HG02870 (cell line): ENCODE measurements around the gene PPP1R17.

Experiments used
- ATAC-seq: cut with Tn5 transposase; IDR thresholded peaks from one replicate; pipeline ENCODE4 v1.9.1; 2021; ENCODE audit warnings: mild to moderate bottlenecking, moderate library complexity; ENCODE audit not compliant: unreplicated experiment

PPP1R17 gene

DNA sequence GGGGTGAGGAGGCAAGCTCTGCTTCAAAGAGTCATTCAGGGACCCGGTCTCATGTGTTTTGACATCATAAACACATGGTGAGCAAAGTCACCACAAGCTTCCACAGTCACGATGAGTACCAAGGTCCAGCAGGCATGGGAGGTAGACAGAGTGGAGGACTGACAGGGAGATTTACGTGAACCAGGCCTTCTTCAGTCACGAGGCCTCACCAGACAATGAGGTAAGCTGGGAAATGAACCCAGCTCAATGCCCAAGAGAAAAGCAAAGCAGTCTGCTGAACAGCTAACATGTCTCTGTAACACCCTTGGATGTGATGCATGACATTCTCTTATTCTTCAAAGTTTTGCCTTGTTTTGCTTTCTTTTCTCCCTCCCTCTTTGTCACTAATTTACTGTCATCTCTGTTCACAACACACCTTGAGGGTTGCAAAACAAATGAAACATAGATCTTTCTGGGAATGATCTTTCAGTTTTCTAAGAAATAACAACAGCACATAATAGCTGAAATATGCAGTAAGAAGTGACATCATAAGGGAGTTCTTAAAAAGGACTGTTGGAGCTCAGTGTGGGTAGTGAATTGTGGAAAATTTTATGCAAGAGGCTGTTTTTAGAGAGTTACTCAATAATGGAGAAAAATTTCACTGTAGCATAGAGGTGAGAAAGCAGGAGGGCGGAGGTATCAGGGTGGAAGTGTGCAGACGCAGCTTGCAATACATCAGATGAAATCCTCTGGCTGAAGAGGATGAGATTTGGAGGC is 9.0 kb downstream of the PPP1R17 start:
- ATAC-seq: no peak

DNA sequence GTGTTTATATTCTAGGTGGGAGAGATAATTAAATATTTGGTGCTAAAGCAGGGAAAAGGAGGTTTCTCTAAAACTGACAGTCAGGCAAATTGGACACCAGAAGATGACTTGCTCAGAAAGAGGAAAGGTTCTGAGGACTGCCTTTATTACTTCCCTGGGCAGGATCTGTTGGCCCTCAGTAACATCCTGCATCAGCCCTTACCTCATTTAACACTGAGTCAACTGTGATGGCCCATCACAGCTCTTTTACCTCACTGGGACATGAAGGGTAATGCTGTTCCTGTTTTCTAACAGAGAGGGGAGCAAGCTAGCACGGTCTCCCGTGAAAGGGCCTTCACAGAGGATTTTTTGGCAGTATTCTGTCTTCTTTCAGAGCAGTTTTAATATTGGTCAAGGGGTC is 12.0 kb downstream of the PPP1R17 start:
- ATAC-seq: no peak

DNA sequence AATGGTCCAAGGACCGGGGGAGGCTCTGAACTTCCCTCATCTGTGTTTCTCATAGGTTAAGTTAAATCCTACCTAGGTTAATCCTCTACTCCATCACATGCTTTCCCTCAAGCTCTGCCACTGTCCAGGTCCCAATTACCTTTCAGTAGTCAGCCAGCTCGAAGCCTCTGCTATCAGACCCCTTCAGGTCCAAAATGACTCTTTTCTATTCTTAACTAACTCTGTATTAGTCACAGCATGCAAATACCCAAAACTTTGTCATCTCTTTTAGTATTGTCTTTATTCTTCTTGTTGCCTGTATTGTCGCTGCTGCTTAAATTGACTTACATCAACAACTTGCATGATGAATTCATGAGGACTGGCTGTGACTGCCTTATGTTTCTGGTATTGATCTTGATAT is 15.3 kb downstream of the PPP1R17 start:
- peak; percentile 53 for ATAC-seq

DNA sequence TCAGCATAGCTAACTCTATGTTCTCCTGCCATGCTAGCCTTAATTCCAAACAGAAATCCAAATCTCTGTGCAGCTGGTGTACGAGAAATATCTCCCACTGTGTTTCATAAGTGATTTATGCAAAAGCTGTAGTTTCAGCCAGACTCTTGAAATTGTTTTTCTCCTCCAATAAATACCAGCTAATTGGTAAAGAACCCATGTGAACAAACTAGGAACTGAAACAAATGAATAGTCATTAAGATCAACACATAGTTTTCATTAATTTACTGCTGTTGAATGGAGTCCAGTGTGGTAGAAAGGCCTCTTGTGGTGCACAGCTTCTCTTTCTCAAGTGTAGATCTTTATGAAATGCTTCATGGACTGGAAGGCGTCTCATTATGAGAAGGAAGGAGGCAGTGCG is 18.4 kb downstream of the PPP1R17 start:
- ATAC-seq: peak; percentile 56

DNA sequence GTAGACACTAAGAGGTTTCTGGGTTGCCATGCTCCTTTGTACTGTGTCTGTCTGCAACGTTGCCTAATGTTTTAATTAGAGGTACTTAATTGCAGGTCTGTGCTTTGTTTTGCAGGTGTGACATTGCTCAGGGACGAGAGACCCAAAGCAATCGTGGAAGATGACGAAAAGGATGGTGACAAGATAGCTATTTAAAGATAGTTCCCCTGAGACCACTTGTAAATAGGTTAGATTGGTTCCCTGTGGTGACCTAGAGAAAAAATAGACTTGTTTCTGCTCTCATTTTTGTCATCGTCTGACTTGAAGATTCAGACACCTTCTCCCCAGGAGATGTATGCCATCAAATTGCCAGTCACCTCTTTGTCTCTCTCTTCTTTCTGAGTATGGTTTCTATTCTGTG is 20.1 kb downstream of the PPP1R17 start:
- no peak for ATAC-seq

DNA sequence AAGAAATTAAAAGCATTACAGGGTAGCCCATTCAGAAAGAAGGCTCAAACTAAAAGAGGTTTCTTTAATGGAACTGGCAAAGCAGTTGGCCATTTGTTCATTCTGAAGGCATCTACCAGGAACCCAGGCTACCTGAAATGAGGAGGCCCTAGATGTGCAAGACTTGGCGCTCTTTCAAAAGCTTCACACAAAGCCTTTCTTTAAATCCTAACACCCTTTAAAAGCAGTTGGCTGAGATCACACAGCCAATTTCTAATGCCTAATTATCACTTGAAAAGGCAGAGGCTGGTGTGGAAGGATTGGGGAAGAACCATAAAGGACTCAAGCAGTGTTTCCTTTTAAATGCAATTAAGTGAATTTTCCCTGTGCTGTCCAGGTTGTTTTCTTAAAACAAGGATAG is 23.2 kb downstream of the PPP1R17 start:
- no peak for ATAC-seq

DNA sequence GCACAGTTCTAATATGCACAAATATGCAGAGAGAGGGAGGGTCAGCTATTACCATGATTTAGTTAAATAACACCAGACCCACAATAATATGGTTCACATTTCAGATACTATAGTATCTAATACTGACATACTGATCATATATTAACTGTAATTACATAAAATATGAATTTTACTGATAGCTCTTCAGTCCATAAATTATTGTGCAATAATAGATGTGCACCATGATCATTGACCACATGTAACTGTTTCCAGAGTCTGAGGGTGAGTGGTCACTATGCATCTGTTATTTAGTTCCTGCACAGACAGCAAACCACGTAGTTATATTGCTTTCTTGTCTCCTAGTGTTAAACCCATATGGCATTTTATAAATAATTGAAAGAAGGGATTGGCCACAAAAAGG is 29.3 kb downstream of the PPP1R17 start:
- ATAC-seq: no peak

DNA sequence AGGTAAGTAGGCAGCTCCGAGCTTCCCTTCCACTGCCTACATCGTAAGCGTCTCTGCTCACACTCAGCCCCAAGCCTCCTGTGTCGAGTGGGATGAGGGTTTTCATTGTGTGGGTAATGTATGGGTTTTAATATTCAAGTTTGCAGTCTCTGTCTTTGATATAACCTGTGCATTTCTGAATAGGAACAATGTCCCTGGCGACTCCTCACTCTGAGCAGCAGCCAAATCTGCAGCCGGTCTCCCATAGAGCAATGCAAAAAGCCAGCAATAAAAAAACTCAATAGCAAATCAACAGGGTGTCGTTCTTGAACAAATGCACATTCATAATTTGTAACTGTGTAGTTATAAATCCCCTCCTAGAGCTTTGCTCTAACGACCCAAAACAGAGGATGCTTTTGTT is 33.4 kb downstream of the PPP1R17 start:
- ATAC-seq: no peak

DNA sequence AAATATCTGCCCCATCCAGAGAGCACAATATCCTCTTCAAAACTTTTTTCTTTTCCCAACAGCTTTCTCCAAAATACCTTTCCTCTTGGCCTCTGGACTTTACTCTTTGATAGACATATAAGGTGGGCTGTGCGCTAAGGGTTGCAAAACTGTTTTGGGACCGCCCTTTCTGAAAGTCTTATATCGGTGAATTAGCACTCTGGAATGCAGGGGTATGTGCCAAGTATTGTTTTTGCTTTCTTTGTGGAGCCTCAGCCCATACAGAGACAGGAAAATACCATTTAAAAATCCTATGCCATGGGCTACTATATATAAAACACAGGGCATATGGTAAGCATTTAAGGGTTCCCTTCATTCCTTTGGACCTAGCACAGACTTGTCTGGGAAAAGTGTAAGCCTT is 37.7 kb downstream of the PPP1R17 start:
- no peak for ATAC-seq

DNA sequence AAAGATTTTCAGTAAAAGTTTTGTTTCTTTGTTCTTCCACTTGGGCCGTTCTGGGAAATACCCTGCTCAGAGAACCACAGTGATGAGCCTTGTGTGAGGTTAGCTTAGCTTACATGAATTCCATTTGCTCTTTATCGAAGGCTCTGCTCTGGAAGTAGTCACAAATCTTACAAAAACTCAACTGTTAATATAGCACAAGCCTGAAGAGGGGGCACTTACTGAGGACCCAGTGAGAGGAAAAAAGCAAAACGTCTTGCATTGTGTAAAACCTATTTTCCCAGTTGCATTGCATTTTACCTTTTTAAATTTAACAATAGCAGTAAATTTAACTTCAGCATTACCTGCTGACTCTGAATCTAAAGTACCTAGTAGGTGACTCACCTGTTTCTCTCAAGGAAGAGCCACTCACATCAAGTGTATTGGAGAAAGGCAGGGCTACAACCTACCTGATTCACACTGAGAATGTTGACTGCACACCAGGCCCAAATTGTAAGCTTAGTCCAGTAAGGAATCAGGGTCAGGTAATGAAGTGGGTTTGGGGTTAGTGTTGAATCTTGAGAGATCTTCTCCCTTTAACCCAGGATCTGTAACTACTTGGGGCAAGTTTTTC is 42.3 kb downstream of the PPP1R17 start:
- no peak for ATAC-seq

DNA sequence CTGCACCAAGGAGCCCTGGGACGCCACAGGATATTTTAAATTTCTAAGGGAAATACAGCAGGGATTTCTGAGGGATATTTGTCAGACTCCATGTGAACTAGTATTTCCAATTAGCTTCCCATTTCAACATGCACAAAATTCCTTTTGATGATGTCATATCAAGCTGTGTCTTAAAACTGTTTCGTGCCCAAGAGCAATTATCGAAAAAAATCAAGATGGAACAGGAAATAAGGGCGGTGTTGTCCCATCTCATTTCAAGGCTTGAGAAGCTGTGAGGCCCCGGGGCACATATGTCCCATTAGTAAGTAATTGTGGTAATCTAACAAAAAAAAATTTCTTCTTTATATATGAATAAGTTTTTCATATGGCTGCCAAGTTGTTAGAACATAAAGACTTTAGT is 47.4 kb downstream of the PPP1R17 start:
- ATAC-seq: no peak

DNA sequence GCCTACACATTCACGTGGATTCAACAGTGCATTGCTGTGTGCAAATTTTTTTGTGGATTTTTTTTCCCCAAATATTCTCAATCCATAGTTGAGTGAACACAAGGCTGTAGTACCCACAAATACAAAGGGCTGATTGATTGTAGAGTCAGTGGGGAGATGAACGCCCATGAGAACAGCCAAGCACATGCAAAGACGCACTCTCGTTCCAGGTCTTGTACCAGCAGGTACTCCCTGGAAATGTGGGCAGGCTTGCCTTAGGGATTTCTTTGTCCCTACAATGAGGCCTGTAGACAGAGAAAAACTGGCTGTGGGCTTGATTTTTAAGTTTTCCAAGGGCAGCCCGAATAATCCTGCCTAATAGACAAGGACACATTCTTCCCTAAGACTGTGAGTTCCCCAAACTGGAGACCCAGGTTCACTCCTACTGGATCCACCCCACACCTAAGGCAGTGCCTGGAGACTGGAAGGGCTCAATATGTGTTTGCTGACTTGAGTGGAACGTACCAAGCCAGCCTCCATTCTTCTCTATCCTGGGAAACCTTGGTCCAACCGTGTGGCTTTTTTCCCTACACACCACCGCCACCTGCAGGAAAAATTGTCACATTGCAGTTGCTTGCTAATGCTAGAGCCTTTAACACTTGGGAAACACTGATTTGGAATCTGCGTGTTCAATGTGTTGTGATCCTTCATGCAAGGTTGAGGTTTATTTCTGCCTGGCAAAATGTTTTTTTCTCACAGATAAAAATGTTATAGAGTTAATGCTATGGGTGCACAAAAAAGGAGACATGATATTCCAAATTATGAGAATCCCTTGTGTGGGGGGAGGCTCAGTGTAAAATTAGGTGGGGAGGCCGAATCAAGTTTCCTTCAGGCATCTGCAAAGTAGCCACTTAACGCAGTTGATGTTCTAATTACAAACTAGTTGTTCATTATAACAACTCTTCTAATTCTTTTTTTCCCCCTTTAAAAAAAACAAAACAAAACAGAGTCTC is 49.3 kb downstream of the PPP1R17 start:
- ATAC-seq: peak; percentile 48

DNA sequence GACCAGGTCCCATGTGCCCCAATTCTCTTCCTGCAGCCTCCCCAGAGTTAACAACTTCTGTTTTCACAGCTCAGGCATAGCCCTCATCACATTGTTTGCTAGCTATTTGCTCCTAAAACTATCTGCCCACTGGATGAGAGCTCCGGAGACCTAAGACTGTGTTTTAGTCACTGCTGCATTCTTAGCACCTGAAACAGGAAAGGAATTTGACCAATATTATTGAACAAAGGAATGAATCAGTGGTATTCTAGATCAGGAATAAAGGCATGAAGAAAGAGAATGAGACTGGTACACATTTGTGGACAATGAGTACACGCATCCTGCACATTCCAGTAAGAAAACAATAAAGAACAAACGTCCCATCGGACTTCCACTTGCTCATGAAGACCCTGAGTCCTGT is 54.8 kb downstream of the PPP1R17 start:
- ATAC-seq: no peak

DNA sequence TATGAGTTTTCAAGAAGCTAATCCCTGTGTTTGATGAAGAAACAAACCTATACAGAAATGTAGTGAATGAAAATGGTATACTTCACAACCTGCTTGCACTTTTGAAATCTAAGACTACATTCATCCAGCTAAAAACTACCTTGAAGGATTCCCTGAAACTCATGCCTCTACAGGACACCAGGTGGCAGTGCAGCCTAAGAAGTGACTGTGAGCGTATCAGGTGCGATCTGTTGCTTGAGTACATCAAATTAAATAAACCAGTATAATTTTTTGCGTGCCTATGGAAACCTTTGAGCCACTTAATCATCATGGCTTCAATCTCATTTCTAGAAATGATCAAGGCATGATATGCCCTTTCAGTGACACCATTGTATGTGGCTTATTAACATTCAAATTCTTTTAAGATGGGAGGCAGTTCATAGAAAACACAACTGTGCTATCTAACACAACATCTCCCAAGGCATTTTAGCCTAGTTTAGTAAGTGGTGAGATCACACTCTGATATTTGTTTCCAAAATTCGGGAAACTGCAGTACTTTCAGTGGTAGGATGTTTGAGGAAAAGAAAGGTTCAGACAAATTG is 57.4 kb downstream of the PPP1R17 start:
- ATAC-seq: peak; percentile 75

DNA sequence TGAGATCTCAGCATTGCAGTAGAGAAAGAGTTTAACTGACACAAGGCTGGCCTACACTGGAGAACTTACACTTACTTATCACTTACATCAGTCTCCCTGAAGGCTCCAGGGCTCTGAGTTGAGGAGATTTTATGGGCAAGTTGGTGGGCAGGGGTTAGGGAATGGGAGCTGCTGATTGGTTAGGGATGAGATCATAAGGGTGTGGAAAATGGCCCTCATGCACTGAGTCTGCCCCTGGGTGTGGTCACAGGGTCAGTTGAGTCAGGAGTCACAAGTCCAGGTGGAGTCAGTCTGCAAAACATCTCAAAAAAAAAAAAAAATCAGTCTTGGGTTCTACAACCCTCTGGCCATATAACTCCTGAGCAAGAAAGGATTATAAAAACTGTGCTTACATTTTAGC is 60.5 kb downstream of the PPP1R17 start:
- no peak for ATAC-seq

DNA sequence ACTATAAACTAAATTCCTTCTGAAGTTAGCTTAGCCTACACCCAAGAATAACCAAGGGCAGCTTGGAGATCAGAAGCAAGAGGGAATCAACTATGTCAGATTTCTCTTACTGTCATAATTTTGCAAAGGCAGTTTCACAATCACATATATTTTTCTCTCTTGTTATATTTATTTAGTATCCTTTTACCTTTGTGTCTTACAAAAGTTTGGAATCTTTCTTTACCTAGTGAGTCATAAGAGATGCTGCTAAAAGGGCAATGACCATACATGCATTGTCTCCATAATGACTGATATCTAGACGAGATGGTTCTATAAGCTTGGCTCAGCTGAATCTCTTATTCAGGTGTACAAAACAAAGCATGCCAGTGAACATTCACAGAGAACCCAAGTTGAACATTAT is 61.1 kb downstream of the PPP1R17 start:
- ATAC-seq: no peak

DNA sequence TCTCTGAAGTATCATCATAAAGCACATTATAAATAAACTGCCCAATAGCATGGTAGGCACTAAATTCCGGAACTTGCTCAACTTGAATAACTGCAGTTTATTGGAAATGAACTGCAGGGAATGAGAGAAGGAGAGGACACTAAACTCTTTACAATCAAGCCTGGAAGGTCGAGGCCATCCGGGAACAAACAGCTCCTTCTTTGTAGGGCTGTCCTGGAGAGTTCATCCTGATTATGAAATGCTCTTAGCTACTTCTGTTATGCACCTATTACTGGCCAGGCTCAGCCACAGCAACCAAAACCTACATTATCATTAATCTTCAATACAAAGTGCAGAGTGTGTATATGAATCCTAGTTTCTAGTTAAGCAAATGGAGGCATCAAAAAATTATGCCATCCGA is 64.7 kb downstream of the PPP1R17 start:
- no peak for ATAC-seq
